Measurements from ENCODE around the gene ADM. TPM values are rescaled to one million over a fixed set of nuclear protein-coding genes. Genes with fewer than 3 reads are reported as not detected.

ADM gene
- total and polyA plus RNA-seq, 9 donors: 8.6 to 23.6 (median 15.1) TPM

DNA sequence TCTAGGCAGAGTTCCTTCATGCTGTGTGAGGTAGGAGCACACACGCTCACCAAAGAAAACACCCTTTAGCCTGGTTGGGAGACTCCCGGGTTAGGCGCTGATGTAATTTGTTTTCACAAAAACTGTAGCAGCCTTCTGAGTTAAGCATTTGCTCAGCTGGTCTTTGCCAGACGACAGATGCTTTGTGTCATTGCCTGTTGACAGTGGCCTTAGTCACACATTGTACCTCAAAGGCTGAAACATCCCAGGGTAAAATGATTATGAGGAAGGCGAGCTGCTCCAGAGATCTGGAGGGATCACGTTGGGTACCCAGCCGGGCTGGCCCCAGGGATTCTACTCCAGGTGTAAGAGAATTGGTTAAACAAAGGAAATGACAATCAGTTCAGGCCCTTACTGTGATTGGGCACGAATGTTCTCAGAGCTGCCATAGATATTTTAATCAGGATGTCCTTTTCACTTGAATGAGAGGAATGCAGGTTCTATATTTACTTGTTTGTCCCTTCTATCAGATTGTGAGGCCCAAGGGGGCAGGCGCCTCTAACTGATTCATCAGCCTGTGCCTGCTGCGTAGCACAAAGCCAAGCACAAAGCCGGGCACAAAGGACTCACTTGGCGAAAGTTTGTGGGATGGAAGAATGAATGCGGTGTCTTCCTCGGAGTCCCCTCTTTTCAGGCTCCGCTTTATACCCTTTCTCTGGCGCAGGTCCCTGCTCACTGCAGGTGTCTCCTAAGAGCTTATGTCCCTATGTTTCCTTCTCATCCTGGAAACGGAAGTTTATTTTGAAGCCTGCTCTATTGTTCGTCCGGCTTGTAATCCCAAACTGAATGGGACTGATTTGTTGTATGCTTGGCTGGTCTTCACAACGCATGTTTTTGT, 47.1 kb downstream of the ADM start:
- no peaks in the 10 kb centered on the region for H3K27me3 ChIP-seq (ENCODE audit: control insufficient read depth, insufficient read depth, low read length)
- no peaks in the 10 kb centered on the region for H3K9me3 ChIP-seq (replicated peaks; ENCODE audit: control insufficient read depth, low read depth, low read length)
- peak; percentile 73 for DNase-seq
- peaks cover 16% of the 10 kb centered on the region for H3K4me1 ChIP-seq (ENCODE audit: control insufficient read depth, insufficient read depth, low read length)
- no peak overlapping the region for H3K4me3 ChIP-seq (ENCODE audit: low read length)
- 43% methylated on average over 5 of the region's 20 CpGs for WGBS (ENCODE audit: insufficient coverage)
- peak overlapping the region; percentile 85 for H3K27ac ChIP-seq (ENCODE audit: low read length)
- H3K36me3 ChIP-seq (ENCODE audit: control insufficient read depth, insufficient read depth, low read length): no peaks in the 10 kb centered on the region

DNA sequence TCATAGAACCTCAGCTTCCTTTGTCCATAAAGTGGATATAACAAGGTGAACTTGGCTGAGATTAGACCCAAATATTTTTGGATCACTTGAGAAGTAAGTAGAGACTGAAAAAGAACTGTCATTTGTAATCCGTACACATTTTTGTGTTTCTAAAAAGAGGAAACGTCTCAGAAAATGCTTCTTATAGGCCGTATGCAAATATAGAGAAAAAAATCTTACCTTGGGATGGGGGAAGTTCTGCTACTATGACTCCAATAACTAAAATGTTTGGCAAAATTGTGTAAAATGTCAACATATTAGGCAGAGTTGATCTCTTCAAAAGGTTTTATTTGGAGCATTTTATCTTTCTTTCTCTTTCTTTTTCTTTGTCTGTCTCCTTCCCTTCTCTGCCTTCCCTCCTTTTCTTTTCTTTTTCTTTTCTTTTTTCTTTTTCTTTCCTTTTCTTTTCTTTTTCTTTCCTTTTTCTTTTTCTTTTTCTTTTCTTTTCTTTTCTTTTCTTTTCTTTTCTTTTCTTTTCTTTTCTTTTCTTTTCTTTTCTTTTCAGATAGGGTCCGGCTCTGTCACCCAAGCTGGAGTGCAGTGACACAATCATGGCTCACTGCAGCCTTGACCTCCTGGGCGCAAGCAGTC, 48.2 kb downstream of the ADM start:
- Histone ChIP-seq H3K4me1 (ENCODE audit: control insufficient read depth, insufficient read depth, low read length) (peaks cover 16% of the 10 kb centered on the region), H3K4me3 (ENCODE audit: low read length) (no peak overlapping the region), H3K9me3 (replicated peaks; ENCODE audit: control insufficient read depth, low read depth, low read length) (no peaks in the 10 kb centered on the region), H3K27ac (ENCODE audit: low read length) (peak overlapping the region; percentile 71), H3K27me3 (ENCODE audit: control insufficient read depth, insufficient read depth, low read length) (no peaks in the 10 kb centered on the region), H3K36me3 (ENCODE audit: control insufficient read depth, insufficient read depth, low read length) (no peaks in the 10 kb centered on the region)
- 80% methylated on average over 1 of the region's 5 CpGs for WGBS (ENCODE audit: insufficient coverage)
- no peak for DNase-seq

DNA sequence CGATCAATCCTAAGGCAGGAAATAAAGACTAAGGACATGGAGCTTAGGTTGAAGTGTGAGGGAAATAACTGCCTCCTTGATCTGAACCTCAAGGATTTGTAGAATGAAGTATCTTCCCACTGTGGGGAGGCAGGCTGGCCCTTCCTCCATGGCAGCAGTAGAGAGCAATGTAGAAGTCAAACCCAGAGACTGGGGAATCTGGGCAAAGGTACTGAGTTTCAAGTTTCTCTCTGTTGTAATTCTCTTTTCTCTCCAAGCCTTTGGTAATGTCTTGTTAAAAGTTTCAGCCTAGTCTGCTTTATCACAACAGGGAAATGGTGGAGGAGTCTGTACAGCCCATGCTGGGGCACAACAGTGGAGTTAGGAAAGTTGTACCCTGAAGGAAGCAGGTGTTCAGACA, 49.5 kb downstream of the ADM start:
- peaks cover 16% of the 10 kb centered on the region for H3K4me1 ChIP-seq (ENCODE audit: control insufficient read depth, insufficient read depth, low read length)
- H3K4me3 ChIP-seq (ENCODE audit: low read length): no peak overlapping the region
- WGBS (ENCODE audit: insufficient coverage): no CpG with 5 or more reads among the region's 1 CpG
- H3K36me3 ChIP-seq (ENCODE audit: control insufficient read depth, insufficient read depth, low read length): no peaks in the 10 kb centered on the region
- H3K9me3 ChIP-seq (replicated peaks; ENCODE audit: control insufficient read depth, low read depth, low read length): no peaks in the 10 kb centered on the region
- H3K27ac ChIP-seq (ENCODE audit: low read length): no peak overlapping the region
- DNase-seq: no peak
- no peaks in the 10 kb centered on the region for H3K27me3 ChIP-seq (ENCODE audit: control insufficient read depth, insufficient read depth, low read length)

DNA sequence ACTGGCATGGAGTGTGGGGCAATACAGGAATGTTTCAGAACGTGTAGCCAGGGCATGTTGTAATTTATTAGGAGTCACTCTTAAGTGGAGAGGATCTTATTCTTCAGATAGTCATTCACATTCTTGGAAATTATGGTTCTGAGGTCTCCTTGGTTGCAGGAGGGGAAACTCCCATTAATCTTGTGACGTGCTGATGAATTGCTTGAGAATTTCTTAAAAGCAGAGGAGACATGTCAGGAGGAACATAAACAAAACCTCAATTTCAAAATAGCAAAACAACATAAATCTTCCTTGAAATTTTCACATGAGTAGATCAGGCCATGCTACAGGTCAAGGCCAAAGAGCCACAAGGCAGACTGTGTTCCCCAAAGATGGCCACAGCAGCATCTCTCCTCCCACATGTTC, 50.4 kb downstream of the ADM start:
- no peak overlapping the region for H3K27ac ChIP-seq (ENCODE audit: low read length)
- peaks cover 16% of the 10 kb centered on the region for H3K4me1 ChIP-seq (ENCODE audit: control insufficient read depth, insufficient read depth, low read length)
- no peak for DNase-seq
- no peak overlapping the region for H3K4me3 ChIP-seq (ENCODE audit: low read length)
- no peaks in the 10 kb centered on the region for H3K27me3 ChIP-seq (ENCODE audit: control insufficient read depth, insufficient read depth, low read length)
- no peaks in the 10 kb centered on the region for H3K36me3 ChIP-seq (ENCODE audit: control insufficient read depth, insufficient read depth, low read length)
- WGBS (ENCODE audit: insufficient coverage): no CpG with 5 or more reads among the region's 2 CpGs
- no peaks in the 10 kb centered on the region for H3K9me3 ChIP-seq (replicated peaks; ENCODE audit: control insufficient read depth, low read depth, low read length)

DNA sequence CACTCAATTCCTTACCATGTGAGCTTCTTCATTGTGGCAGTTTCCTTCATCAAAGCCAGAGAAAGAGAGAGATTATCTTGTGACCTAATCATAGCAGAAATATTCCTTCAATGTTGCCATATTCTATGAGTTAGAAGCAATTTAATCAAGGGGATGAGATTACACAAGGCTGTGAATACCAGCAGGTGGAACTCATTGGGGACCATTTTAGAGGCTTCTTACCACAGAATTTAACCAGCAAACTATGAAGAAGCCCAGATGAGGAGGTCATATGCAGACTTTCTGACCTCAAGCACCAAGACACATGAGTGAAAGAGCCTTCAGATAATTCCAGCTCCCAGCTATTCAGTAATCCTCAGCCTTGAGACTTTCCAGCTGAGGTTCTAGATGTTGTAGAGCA, 51.3 kb downstream of the ADM start:
- Histone ChIP-seq H3K36me3 (ENCODE audit: control insufficient read depth, insufficient read depth, low read length) (no peaks in the 10 kb centered on the region), H3K4me3 (ENCODE audit: low read length) (no peak overlapping the region), H3K4me1 (ENCODE audit: control insufficient read depth, insufficient read depth, low read length) (peaks cover 12% of the 10 kb centered on the region), H3K27ac (ENCODE audit: low read length) (no peak overlapping the region), H3K9me3 (replicated peaks; ENCODE audit: control insufficient read depth, low read depth, low read length) (no peaks in the 10 kb centered on the region), H3K27me3 (ENCODE audit: control insufficient read depth, insufficient read depth, low read length) (no peaks in the 10 kb centered on the region)
- no peak for DNase-seq

Other genes starting within 250 kb of the ADM start
- 28.5 TPM for gene SBF2, start 10.9 kb upstream of the ADM start, total RNA-seq
- gene SBF2, start 10.9 kb upstream of the ADM start, polyA plus RNA-seq (ENCODE audit: insufficient read depth in 1 of 8, insufficient read length in 8 of 8, low replicate concordance in 1 of 8): 10 to 100 TPM; 18.3 to 29.5 (median 21.2) TPM
- gene AMPD3, start 150.2 kb downstream of the ADM start, total RNA-seq: 3.4 TPM
- gene AMPD3, start 150.2 kb downstream of the ADM start, polyA plus RNA-seq (ENCODE audit: insufficient read depth in 1 of 8, insufficient read length in 8 of 8, low replicate concordance in 1 of 8): 1 to 10 TPM; 3.6 to 5.3 (median 4.6) TPM
- 22.1 TPM for gene RNF141, start 236.1 kb downstream of the ADM start, total RNA-seq
- 10 to 100 TPM; 16.9 to 26.4 (median 19.4) TPM for gene RNF141, start 236.1 kb downstream of the ADM start, polyA plus RNA-seq (ENCODE audit: insufficient read depth in 1 of 8, insufficient read length in 8 of 8, low replicate concordance in 1 of 8)